H1 (cell line): ENCODE data around the gene PCGF6. TPM values are rescaled to one million over a fixed set of nuclear protein-coding genes. Genes with fewer than 3 reads are reported as not detected.
A peak's percentile ranks its signal among the peaks of the same experiment; 100 is the strongest.

ENCODE experiments used
- CTCF ChIA-PET: fragments of 300-600 bp; sonication (Branson Sonifier 250); formaldehyde crosslinking; loops from one replicate; lab custom pipeline; 2021; ENCODE audit not compliant: partially characterized antibody; lab: Charles Lee
- POLR2A ChIA-PET: fragments of 300-600 bp; sonication (Branson Sonifier 250); formaldehyde crosslinking; loops from one replicate; lab custom pipeline; 2021; ENCODE audit warnings: inconsistent platforms; ENCODE audit not compliant: partially characterized antibody; lab: Charles Lee
- DNase-seq, 2 experiments: peaks; one replicate each; pipeline versions ENCODE4 v3.0.0 to v3.0.0-alpha.2; 2010 to 2022; ENCODE audit warnings: low spot score in 2 of 2, low read depth in 1 of 2, mixed read lengths in 1 of 2
- FAIRE-seq: peaks from 2 replicates; lab custom pipeline; 2011; peaks lifted over from hg19 to GRCh38; lab: Jason Lieb, UNC
- H2AFZ ChIP-seq: 2 replicates; pipeline ENCODE4 v1.8.1; 2012; ENCODE audit warnings: low read length, inconsistent platforms
- H2AK5ac ChIP-seq: 2 replicates; pipeline ENCODE4 v1.6.1; 2013; ENCODE audit warnings: low read depth, low read length
- H2BK120ac ChIP-seq: replicated peaks from 2 replicates; pipeline ENCODE3; 2013; ENCODE audit warnings: low read depth, low read length, inconsistent platforms
- H2BK12ac ChIP-seq: 2 replicates; pipeline ENCODE4 v1.6.1; 2013; ENCODE audit warnings: low read depth, low read length
- H2BK15ac ChIP-seq: 2 replicates; pipeline ENCODE4 v1.6.1; 2013; ENCODE audit warnings: low read length
- H2BK20ac ChIP-seq: 2 replicates; pipeline ENCODE4 v1.6.1; 2013; ENCODE audit warnings: low read length
- H2BK5ac ChIP-seq: 2 replicates; pipeline ENCODE4 v1.6.1; 2013; ENCODE audit warnings: low read depth, low read length
- H3K14ac ChIP-seq: 2 replicates; pipeline ENCODE4 v1.6.1; 2013; ENCODE audit warnings: inconsistent platforms; ENCODE audit not compliant: insufficient read length
- H3K18ac ChIP-seq: 2 replicates; pipeline ENCODE4 v1.6.1; 2013; ENCODE audit warnings: low read length; ENCODE audit errors: extremely low read depth
- H3K23ac ChIP-seq: 2 replicates; pipeline ENCODE4 v1.6.1; 2013; ENCODE audit warnings: inconsistent platforms; ENCODE audit not compliant: insufficient read length
- H3K23me2 ChIP-seq: 2 replicates; pipeline ENCODE4 v1.6.1; 2013; ENCODE audit warnings: low read depth, low read length
- H3K27ac ChIP-seq: 2 replicates; pipeline ENCODE4 v1.6.1; 2011; ENCODE audit warnings: low read depth, low read length, inconsistent platforms
- H3K27me3 ChIP-seq, 4 experiments: replicated peaks in 1 of 4; 1 replicate in 1 of 4; 2 replicates in 3 of 4; pipeline versions ENCODE4 v1.6.1 to v1.8.1; 2011 to 2013; ENCODE audit warnings: low read length in 3 of 4, mild to moderate bottlenecking in 3 of 4, inconsistent platforms in 2 of 4, mixed read lengths in 2 of 4, moderate library complexity in 1 of 4; ENCODE audit not compliant: control insufficient read depth in 3 of 4, insufficient read depth in 3 of 4; ENCODE audit errors: extremely low read depth in 1 of 4
- H3K36me3 ChIP-seq, 4 experiments: 2 replicates each; pipeline versions ENCODE4 v1.6.1 to v1.8.1; 2011 to 2013; ENCODE audit warnings: mild to moderate bottlenecking in 4 of 4, low read length in 3 of 4, moderate library complexity in 2 of 4, control low read depth in 1 of 4, inconsistent platforms in 1 of 4; ENCODE audit not compliant: insufficient read depth in 4 of 4, control insufficient read depth in 2 of 4
- H3K4ac ChIP-seq: replicated peaks from 2 replicates; pipeline ENCODE3; 2013; ENCODE audit warnings: low read length, low read depth, mixed read lengths, inconsistent platforms; ENCODE audit not compliant: insufficient read length
- H3K4me1 ChIP-seq, 4 experiments: replicated peaks in 1 of 4; 1 replicate in 1 of 4; 2 replicates in 3 of 4; pipeline versions ENCODE4 v1.6.1 to v1.8.1; 2011 to 2013; ENCODE audit warnings: low read length in 3 of 4, inconsistent platforms in 2 of 4, mixed read lengths in 1 of 4; ENCODE audit not compliant: insufficient read depth in 4 of 4, control insufficient read depth in 3 of 4
- H3K4me2 ChIP-seq, 2 experiments: 2 replicates each; pipeline versions ENCODE4 v1.6.1 to v1.8.1; 2011 to 2013; ENCODE audit warnings: low read depth in 2 of 2, low read length in 2 of 2, control low read depth in 1 of 2, inconsistent platforms in 1 of 2, mild to moderate bottlenecking in 1 of 2; ENCODE audit not compliant: insufficient read depth in 1 of 2
- H3K4me3 ChIP-seq, 4 experiments: fragments of 200-600, 300-600 bp in 1 of 4; sonication (generic), shearing (Covaris generic), sonication (Bioruptor Twin) in 1 of 4; 2 replicates each; pipeline versions ENCODE4 v1.5.1 to v1.8.1; 2011 to 2016; ENCODE audit warnings: low read length in 4 of 4, low read depth in 3 of 4, control low read depth in 2 of 4, inconsistent platforms in 2 of 4, mild to moderate bottlenecking in 2 of 4, mixed read lengths in 1 of 4, moderate library complexity in 1 of 4; ENCODE audit not compliant: insufficient read depth in 2 of 4; ENCODE audit errors: extremely low read depth in 1 of 4
- H3K56ac ChIP-seq: replicated peaks from 2 replicates; pipeline ENCODE3; 2013; ENCODE audit warnings: low read depth, mild to moderate bottlenecking, mixed read lengths, low read length, inconsistent platforms; ENCODE audit not compliant: insufficient read length
- H3K79me1 ChIP-seq: 2 replicates; pipeline ENCODE4 v1.6.1; 2013; ENCODE audit warnings: low read depth, low read length, control low read depth
- H3K79me2 ChIP-seq, 2 experiments: 2 replicates each; pipeline versions ENCODE4 v1.6.1 to v1.8.1; 2012 to 2013; ENCODE audit warnings: low read length in 2 of 2, mild to moderate bottlenecking in 2 of 2, inconsistent platforms in 1 of 2; ENCODE audit not compliant: insufficient read depth in 2 of 2, control insufficient read depth in 1 of 2
- H3K9ac ChIP-seq, 4 experiments: replicated peaks in 1 of 4; 1 replicate in 1 of 4; 2 replicates in 3 of 4; pipeline versions ENCODE4 v1.6.1 to v1.8.1; 2011 to 2013; ENCODE audit warnings: low read depth in 3 of 4, low read length in 3 of 4, control low read depth in 2 of 4, mild to moderate bottlenecking in 2 of 4, moderate library complexity in 2 of 4, inconsistent platforms in 1 of 4; ENCODE audit errors: extremely low read depth in 1 of 4
- H3K9me3 ChIP-seq, 2 experiments: 2 replicates each; pipeline versions ENCODE4 v1.6.1 to v1.8.1; 2012 to 2013; ENCODE audit warnings: mild to moderate bottlenecking in 2 of 2, moderate library complexity in 2 of 2, control low read depth in 1 of 2, inconsistent platforms in 1 of 2, low read depth in 1 of 2, low read length in 1 of 2, mixed read lengths in 1 of 2; ENCODE audit not compliant: insufficient read depth in 2 of 2
- H4K20me1 ChIP-seq, 2 experiments: replicated peaks in 1 of 2; 2 replicates each; pipeline versions ENCODE3 to v1.8.1; 2011 to 2013; ENCODE audit warnings: inconsistent platforms in 2 of 2, low read length in 2 of 2, mild to moderate bottlenecking in 1 of 2; ENCODE audit not compliant: insufficient read depth in 2 of 2, control insufficient read depth in 1 of 2
- H4K5ac ChIP-seq: 2 replicates; pipeline ENCODE4 v1.6.1; 2013; ENCODE audit warnings: low read length, low read depth, mixed read lengths, inconsistent platforms; ENCODE audit not compliant: insufficient read length
- H4K8ac ChIP-seq: 2 replicates; pipeline ENCODE4 v1.8.0; 2013; ENCODE audit warnings: mild to moderate bottlenecking, moderate library complexity, low read length, inconsistent platforms; ENCODE audit not compliant: insufficient read depth; ENCODE audit errors: extremely low read depth
- H4K91ac ChIP-seq: replicated peaks from 2 replicates; pipeline ENCODE3; 2013; ENCODE audit warnings: low read length, mixed read lengths, inconsistent platforms; ENCODE audit not compliant: insufficient read length
- ATF3 ChIP-seq: IDR thresholded peaks from 2 replicates; pipeline ENCODE4 v1.6.1; 2011; ENCODE audit warnings: low read depth, mild to moderate bottlenecking, low read length; ENCODE audit not compliant: insufficient read depth
- GABPA ChIP-seq: IDR thresholded peaks from 2 replicates; pipeline ENCODE4 v1.6.1; 2011; ENCODE audit warnings: mild to moderate bottlenecking, low read length, moderate library complexity, borderline replicate concordance; ENCODE audit not compliant: insufficient read depth
- ZNF274 ChIP-seq: IDR thresholded peaks from 2 replicates; pipeline ENCODE4 v1.7.0; 2012; ENCODE audit warnings: low read length, borderline replicate concordance; ENCODE audit errors: extremely low read depth
- WGBS, 2 experiments: shearing (Covaris generic) in 1 of 2; methylation state at CpG; one replicate each; pipeline versions ENCODE4 v1.1.6 to v1.1.7; 2013 to 2015; ENCODE audit warnings: low lambda C conversion rate in 2 of 2, mixed read lengths in 2 of 2, inconsistent platforms in 1 of 2, low coverage in 1 of 2, missing lambda C conversion rate in 1 of 2; ENCODE audit not compliant: insufficient replicate concordance in 2 of 2, insufficient coverage in 1 of 2, insufficient read length in 1 of 2; ENCODE audit errors: extremely low coverage in 1 of 2, missing lambda C conversion rate in 1 of 2; 5-methylcytosine and 5-hydroxymethylcytosine counted together
- polyA plus RNA-seq, 7 experiments: library from polyadenylated mRNA; depleted of rRNA in 3 of 7; stranded (reverse) in 5 of 7; unstranded in 2 of 7; fragments of >200 nt in 5 of 7; fragments of 200-250 nt in 2 of 7; gene quantifications; 1 replicate in 5 of 7; 2 replicates in 1 of 7; 4 replicates in 1 of 7; pipeline versions ENCODE4 v1.2.1 to v1.2.3, GENCODE V29; 2011 to 2013; ENCODE audit warnings: missing spikeins in 2 of 7, mixed read lengths in 2 of 7
- total RNA-seq: library from RNA; stranded (reverse); fragmentation: NEBNext Ultra II Directional; extraction: Animal tissue kit (Norgen Biotek cat#: 25700); gene quantifications from 2 replicates; pipeline ENCODE4 v1.2.1, GENCODE V29; 2021

The PCGF6 gene
- total and polyA plus RNA-seq, 2 of the 8 experiments (the other 6 are each of a cell fraction or from before 2014, with no cell fraction given) = 6.9 to 18.6 TPM

GRCh38 chr10:103397191-103397825, 46.4 kb upstream of the PCGF6 start:
- H3K18ac ChIP-seq = no peak overlapping the region
- H2AFZ ChIP-seq = no peak overlapping the region
- H3K36me3 ChIP-seq = peaks cover 19 to 55% (median 27%) of the 10 kb centered on the region in 4 experiments
- H3K9me3 ChIP-seq = no peaks in the 10 kb centered on the region
- H3K79me1 ChIP-seq = peaks cover 12% of the 10 kb centered on the region
- 87% methylated on average over 19 of the region's 19 CpGs; no CpG with 5 or more reads in 1 of the 2 experiments for WGBS, 2 experiments
- H2BK20ac ChIP-seq = no peak overlapping the region
- H3K4me2 ChIP-seq = peak overlapping the region; percentile 76 to 95
- H2BK5ac ChIP-seq = no peak overlapping the region
- peak overlapping the region; percentile 78 to 92 (median 84) for H3K9ac ChIP-seq
- peaks cover 14 to 56% of the 10 kb centered on the region in 2 experiments for H3K79me2 ChIP-seq
- no peak overlapping the region for H4K5ac ChIP-seq
- no peak overlapping the region for H4K91ac ChIP-seq
- H2BK15ac ChIP-seq = no peak overlapping the region
- peaks cover 2% of the 10 kb centered on the region in 2 experiments for H4K20me1 ChIP-seq
- POLR2A ChIA-PET = interaction anchor here (0.8 to 2.5 kb wide), 5 partner anchors 8 to 92 kb away, joined by 3 to 13 read pairs (median 4); no protein-coding TSS in a partner anchor
- no peak overlapping the region for H3K27ac ChIP-seq
- H2BK12ac ChIP-seq = no peak overlapping the region
- peaks cover 13% of the 10 kb centered on the region for H3K23me2 ChIP-seq
- TF ChIP-seq GABPA = no peak
- no peak for TF ChIP-seq ATF3
- TF ChIP-seq ZNF274 = no peak
- no peak overlapping the region for H3K14ac ChIP-seq
- no peak overlapping the region for H3K23ac ChIP-seq
- H3K4me3 ChIP-seq = peak overlapping the region; percentile 96 to 99 (median 96)
- CTCF ChIA-PET = interaction anchor here (0.8 to 1.7 kb wide), 3 partner anchors 15 to 64 kb away, joined by 3 to 4 read pairs (median 4); no protein-coding TSS in a partner anchor
- H3K56ac ChIP-seq = no peak overlapping the region
- no peak overlapping the region for H3K4ac ChIP-seq
- no peaks in the 10 kb centered on the region for H3K27me3 ChIP-seq
- DNase-seq = no peak
- peaks cover 0 to 10% (median 2%) of the 10 kb centered on the region in 4 experiments; a peak in 6 of 7 replicates for H3K4me1 ChIP-seq
- H4K8ac ChIP-seq = peak overlapping the region; percentile 7; the same call in 1 of the 2 replicates
- FAIRE-seq = no peak
- no peak overlapping the region for H2BK120ac ChIP-seq
- 0 out of 2 replicates have a peak overlapping the region, but pooled peaks have one; percentile 4 for H2AK5ac ChIP-seq
